ENCODE results near the gene PCDHA8.

- TF ChIP-seq CREB5 (CRISPR knock-in tag; IDR thresholded peaks at IDR 0.05; ENCODE audit: low read depth) (no peak), PATZ1 (CRISPR knock-in tag; IDR thresholded peaks at IDR 0.05; ENCODE audit: borderline replicate concordance) (no peak), ZFP3 (CRISPR knock-in tag; IDR thresholded peaks at IDR 0.05) (no peak), ZFP30 (CRISPR knock-in tag; IDR thresholded peaks at IDR 0.05) (no peak), GLIS3 (CRISPR knock-in tag; IDR thresholded peaks at IDR 0.05) (no peak), ARNTL (CRISPR knock-in tag; IDR thresholded peaks at IDR 0.05; ENCODE audit: borderline replicate concordance, low read depth) (no peak), ZNF8 (CRISPR knock-in tag; IDR thresholded peaks at IDR 0.05) (no peak), ESRRG (CRISPR knock-in tag; IDR thresholded peaks at IDR 0.05) (no peak), ZNF565 (CRISPR knock-in tag; conservative IDR thresholded peaks at IDR 0.05; ENCODE audit: low read depth) (no peak), CSRNP3 (CRISPR knock-in tag; IDR thresholded peaks at IDR 0.05) (no peak), ISL1 (CRISPR knock-in tag; IDR thresholded peaks at IDR 0.05) (no peak), TOX (CRISPR knock-in tag; IDR thresholded peaks at IDR 0.05; ENCODE audit: borderline replicate concordance) (no peak), ZNF70 (CRISPR knock-in tag; IDR thresholded peaks at IDR 0.05) (no peak)
Observed at GRCh38 chr5:140883373-140883772, 42.4 kb downstream of the PCDHA8 start.

All from SK-N-SH treated with all-trans-retinoic acid at 6 μM for 48 hours (cell line).